IPS-11a (cell line): ENCODE data around the gene CTU2.

ENCODE experiments used
- H3K4me3 ChIP-seq: one replicate; pipeline ENCODE4 v1.5.1; 2013; ENCODE audit warnings: low read depth, low read length, control low read depth

CTU2 gene

DNA sequence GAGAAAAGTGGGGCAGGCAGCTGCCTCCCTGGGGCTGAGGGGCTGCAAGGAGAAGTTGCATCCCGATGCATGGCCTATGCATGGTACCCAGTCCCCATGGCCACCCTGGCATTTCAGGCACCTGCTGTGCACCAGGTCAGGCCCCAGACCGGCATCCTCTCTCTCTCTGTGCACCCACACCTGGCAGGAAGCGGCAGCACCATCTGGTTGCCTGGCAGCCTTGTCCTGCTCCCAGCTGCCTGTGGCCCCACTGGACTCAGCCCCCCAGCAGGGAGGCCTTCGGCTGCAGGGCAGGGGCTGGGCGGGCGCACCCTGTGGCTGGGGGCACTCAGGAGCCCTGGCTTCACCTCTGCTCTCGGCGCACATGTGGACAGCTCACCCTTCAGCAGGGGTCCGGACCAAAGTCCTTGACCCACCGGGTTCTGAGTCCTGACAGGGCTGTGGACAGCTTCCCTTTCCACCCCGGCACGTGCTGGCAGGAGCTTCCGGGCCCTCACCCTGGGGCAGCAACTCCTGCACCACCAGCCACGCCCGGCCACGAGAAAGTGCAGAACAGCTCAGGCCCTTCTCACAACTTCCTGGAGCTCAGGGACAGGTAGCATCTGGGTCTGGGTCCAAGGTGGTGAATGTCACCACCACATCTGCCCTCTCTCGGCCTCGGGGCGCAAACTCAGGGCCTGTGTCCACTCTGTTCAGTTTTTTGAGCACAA, 36.7 kb downstream of the CTU2 start:
- H3K4me3 ChIP-seq = no peak overlapping the region

DNA sequence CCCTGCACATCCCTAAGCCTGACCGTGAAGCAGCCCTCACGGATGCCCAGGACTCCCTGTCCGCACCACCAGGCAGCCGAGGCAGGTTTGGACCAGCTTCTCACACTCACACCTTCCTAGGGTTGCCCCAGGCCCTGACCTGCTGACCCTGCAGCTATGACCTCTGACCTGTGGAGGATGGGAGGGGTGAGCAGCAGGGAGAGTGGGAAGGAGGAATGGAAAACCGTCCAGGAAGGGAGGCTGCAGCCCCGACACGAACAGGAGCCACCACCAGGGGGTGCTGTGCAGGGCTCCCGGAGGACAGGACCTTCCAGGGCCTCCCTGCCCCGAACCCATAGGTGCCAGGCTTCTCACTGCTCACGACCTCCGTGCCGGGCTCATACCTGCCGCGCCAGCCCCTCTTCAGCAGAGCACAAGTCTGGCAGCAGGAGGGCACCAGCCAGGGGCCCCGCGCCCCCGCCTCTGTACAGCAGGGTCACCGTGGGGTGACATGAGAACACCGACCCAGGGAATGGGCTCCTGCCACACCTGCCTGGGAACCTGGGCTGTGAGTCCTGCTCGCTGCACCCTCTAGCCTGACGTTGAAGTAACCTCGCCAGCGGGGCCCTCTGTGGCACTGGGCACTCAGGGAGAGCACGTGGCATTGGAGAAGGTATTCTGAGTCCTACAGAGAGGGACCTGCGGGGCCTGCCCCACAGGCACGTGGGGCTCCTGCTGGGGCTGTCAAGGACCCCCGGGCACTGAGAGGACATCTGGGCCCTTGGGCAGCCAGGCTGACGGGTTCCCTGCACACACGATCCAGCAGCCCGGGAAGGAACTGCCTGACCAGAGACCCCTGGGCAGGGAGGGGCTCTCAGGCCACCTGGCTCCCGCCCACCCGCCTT, 37.6 kb downstream of the CTU2 start:
- no peak overlapping the region for H3K4me3 ChIP-seq

DNA sequence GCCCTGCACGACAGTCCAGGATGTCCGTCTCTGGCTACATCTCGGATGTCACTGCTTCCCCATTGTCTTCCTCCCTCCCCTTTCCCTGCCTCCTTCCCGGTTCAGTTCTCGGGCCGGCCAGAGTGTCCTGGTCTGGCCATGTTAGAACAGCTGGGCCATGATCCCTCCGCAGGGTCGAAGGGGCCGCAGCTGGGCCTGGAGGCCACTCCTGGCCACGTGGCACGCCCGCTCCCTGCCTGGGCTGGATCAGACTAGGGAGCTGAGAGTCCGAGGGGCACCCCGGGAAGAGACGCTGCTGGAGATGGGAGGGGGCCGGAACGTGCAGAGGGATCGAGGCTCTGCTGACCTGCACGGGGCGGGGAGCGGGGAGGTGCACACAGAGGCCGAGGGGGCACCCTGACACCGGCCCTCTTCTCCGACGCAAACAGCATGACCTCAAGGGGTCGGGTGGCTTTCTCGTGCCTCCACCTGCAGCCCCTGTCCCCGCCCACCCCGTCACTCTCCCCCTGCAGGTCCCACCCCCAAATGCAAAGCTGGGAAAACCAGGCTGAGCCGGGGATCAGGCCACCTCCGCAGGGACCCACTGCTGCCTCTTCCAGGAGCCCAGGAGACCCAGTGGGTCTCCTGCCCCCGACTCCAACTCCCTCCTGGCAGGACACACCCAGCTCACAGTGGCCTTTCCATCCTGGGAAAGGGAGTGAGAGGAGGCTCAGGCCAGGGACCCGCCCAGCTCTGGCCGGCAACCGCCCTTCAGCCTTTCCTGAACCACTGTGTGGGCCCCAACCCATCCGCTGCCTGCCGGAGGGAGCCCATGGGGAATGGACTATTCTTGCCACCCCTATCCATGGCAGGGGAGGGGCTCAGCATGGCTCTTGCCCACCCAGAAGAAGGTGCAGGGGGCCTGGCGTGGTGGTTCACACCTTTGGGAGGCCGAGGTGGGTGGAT, 38.5 kb downstream of the CTU2 start:
- no peak overlapping the region for H3K4me3 ChIP-seq

DNA sequence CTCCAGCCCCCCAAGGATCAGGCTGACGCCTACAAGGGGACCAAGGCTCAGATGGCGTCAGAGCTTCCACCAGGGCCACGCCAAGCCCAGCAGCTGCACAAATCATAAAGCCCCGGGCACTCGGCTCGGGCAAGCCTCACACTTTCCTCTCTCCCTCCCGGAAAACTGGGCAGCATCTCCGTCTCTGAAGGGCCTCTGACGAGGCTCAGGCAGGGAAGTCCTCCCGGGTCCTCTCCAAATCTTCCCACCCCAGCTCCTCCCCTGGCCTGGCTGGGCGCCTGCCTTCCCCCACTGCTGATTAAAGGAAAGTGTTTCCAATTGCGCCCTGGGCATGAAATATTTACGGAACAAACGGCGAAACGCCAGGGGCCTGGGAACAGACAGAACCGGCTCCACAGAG, 40.2 kb downstream of the CTU2 start:
- H3K4me3 ChIP-seq = no peak overlapping the region

DNA sequence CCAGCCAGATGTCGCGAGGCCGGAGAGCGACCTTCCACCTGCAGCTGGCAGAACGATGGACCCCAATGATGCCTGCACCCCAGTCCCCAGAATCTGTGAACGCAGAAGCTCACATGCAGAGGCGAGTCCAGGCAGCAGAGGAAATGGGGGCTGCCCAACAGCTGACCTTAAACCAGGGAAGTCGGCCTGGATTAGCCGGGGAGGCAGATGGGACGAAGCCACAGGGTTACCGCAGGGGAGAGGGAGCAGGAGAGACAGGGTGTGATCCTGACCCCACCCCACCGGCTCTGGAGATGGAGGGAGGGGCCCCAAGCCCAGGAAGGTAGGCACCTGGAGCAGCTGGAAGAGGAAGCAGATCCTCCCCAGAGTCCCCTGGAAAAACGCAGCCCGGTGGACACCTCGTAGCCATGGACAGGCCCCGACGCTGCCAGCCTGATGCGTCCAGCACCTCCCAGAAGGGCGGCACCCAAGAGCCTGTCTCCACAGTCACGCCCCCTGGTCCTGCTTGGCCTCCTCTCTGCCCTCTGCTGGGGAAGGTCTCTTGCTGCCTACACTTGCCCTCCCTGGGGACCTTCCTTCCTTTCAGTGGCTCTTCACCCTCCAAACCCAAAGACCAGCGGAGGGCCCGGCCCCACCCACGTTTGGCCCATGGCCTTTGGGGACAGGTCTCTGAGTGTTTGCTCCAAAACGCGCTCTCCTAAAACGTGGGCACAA, 41.4 kb downstream of the CTU2 start:
- H3K4me3 ChIP-seq = no peak overlapping the region

DNA sequence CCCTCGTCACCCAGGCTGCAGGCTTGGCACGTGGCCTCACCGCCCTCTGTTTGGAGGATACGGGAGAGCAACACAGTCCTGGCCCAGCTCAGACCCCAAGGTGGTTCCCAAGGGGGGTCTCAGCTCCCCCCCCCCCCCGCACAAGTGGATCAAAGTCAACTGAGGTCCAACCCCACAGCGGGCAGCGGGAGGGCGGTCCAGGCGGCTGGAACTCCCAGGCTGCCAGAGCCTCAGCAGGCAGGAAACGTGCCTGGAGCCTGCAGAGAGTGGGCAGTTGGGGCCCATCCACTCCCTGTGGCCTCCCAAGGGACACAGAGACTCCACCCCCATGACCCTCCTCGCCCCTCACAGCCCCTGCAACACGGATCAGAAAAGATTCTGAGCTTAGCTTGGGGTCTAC, 42.1 kb downstream of the CTU2 start:
- H3K4me3 ChIP-seq = no peak overlapping the region

DNA sequence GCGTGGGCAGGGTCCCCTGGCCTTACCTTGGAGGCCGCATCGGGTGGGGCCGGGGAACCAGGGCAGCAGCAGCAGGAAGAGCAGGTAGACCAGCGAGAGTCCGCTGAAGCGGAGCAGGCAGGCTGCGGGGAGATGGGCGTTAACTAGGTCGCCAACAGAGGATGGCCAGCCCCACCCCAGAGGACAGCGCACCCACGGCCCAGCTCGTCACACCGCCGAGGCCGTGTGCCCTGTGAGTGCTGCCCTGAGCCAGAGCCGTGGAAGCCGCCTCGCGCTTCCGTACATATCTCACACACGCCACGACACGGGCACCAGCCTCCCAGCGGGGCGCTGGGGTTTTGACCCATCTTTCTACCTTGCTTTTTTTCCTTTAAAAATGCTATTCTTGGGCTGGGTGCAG, 43.1 kb downstream of the CTU2 start:
- no peak overlapping the region for H3K4me3 ChIP-seq

DNA sequence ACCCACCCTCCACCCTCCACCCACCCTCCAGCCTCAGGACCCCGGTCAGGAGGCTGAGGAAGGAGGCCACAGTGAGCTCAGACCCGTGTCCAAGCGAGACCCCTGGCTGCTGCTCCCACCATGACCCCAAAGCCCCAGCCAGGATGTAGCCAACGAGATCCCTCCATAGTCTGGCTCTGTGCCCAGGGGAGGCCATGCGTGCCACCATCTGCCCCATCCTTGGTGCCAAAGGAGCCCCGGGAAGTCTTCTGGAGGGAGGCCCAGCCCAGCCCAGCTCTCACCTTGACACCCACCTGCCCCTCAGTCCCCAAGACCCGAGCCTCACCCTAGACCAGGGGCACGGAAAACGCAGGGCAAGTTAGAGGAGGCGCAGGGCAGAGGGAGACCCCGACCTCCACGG, 44.6 kb downstream of the CTU2 start:
- no peak overlapping the region for H3K4me3 ChIP-seq

DNA sequence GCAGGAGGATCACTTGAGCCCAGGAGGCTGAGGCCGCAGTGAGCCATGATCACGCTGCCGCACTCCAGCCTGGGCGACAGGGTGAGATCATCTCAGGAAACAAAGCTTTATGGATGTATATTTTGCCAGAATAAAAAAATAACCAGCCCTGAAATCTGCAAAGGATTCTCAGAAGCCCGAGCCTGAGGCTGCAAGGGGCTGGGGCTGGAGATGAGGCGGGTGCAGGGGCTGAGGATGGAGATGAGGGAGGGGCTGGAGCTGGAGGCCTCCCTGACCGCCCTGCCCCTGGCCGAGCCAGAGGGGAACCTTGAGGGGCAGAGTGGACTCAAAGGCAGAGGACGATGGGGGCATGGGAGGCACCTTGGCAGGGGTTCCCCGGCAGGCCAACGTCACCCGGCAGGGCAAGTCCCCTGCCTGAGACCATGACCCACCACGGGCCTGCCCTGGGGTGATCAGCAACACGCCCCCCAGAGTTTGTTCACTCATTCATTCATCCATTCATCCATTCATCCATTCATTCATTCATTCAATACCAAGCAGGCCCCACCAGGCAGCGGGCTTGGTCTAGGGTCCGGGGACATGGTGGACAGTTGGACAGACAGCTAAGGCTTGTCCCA, 46.2 kb downstream of the CTU2 start:
- no peak overlapping the region for H3K4me3 ChIP-seq

DNA sequence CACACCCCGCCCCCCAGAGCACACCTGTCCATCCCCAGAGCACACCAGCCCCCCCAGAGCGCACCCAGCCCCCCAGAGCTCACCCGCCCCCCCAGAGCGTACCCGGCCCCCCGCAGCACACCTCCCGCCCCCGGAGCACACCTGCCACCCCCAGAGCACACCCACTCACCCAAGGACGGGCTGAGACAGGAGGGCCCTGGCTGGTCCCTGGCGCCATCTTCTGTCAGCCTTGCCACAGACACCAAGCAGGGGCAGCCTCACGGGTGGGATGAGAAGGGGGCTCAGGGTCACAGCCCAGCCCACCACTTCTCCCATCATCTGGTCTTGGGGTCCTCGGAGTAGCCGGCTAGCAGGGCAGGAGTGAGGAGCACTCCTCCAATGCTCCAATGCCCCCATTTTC, 46.9 kb downstream of the CTU2 start:
- no peak overlapping the region for H3K4me3 ChIP-seq

DNA sequence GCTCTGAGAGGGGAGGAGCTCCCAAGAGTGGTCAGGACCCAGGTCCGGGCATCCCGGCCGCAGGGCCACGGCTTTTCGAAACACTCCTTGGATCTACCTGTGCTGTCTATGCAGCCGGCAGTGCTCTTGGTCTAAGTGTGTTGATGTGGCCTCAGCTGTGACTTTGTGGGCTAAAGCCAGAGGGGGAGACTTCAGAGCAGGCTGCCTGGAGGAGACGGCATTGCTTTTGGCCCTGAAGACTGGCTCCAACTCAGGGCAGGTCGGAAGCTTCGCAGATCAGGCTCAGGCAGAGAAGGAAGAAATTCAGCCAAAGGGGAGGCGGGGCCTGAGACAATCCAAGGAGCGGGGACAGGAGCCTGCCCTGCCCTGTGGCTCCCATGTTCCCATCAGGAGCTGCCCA, 47.3 kb downstream of the CTU2 start:
- no peak overlapping the region for H3K4me3 ChIP-seq

DNA sequence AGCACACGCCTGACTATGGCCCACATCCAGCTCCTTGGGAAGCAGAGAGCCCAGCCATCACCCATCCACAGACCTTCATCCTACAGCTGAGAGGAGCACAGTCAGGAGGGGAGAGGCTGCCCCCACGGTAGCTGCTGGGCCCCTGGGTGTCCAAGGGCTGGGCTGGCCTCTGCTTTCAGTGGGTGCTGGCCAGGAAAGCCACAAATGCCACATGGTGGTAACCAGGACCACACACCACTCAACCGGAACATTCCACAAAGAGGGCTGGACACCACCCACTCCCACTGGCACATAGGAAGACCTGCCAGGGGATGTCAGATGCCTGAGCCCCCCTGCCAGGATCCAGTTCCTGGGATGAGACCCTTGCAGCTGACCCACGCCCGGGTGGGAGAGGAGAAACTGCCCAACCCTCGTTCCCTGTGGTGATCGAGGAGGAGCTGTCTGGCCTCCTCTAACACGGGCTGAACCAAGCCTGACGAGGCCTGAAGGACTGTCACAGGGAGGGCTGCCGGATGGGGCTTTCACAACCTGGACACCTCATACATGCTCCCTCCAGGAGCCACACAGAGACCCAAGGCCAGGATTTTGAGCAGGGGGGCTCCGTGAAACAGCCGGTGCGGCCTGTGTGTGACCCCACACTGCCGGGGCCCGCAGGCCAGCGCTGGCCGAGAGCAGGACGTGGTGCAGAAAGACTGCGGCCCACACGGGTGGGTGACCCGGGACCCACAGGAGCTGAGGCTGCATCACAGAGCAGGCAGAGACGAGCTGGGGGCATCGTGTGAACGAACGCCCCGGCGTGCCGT, 48.0 kb downstream of the CTU2 start:
- H3K4me3 ChIP-seq = no peak overlapping the region

DNA sequence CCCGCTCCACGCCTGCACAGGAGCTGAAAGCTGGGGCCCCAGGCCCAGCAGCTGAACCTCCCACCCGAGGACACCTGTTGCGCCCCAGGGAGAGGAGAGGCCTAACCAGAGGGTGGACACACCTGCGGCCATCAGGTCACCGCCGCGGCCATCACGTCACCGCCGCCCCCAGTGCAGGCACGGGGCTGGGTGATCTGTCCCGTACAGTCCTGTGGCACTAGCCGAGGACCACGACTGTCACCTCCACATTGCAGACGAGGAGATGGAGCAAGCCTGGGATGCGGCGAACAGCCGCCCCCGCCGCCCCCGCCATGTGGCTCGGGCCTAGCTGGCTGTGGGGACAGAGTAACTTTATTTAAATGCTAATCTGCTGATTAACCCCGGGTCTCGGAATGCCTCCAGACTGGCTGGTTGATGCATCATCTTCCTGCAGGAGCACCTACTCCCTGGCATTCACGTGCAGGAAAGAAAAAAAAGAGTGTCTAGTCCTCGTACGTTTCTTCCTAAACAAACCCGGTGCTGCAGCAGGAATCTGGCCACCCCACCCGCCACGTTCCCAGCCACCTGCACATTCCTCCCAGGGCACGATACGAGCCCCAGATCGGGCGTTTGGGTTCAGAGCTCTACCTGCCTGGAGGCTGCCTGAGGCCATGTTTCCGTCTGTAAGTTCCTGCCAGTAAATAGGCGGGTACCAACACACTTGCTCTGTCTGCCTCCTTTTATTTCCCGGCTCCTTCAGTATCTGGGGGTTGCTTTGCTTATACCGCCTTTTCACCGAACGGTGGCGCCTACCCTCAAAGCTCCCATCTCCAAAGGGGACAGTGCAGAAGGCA, 48.8 kb downstream of the CTU2 start:
- H3K4me3 ChIP-seq = no peak overlapping the region

DNA sequence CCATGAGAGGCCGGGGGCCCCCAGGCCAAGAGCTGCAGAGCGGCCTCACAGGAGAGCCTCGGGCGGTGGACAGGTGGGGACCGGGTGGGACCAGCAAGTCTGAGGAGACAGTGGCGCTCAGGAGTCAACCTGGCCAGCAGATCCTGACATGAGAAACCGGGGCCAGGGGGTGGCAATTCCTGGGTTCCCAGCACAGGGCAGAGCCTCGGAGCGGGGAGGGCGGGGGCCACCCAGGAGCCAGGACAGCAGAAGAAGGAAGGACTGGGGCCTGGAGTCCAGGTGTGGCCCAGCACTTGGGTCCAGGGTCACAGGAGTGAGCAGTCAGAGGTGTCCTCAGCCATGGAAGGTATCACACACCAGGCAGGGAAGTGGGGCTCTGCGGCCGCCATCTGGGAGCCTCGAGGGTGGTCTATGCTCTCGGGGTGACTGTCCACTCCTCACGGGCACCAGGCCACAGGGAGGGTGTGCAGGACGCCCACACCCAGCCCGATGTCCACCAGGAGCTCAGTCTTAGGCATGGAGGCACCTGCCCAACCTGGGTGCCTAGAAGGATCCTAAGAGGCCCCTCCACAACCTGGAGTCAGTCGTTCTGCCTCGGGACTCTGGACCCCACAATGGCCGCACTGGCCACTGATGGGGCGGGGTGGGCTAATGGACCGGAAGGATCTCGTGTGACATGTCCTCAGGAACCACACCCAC, 49.6 kb downstream of the CTU2 start:
- no peak overlapping the region for H3K4me3 ChIP-seq

DNA sequence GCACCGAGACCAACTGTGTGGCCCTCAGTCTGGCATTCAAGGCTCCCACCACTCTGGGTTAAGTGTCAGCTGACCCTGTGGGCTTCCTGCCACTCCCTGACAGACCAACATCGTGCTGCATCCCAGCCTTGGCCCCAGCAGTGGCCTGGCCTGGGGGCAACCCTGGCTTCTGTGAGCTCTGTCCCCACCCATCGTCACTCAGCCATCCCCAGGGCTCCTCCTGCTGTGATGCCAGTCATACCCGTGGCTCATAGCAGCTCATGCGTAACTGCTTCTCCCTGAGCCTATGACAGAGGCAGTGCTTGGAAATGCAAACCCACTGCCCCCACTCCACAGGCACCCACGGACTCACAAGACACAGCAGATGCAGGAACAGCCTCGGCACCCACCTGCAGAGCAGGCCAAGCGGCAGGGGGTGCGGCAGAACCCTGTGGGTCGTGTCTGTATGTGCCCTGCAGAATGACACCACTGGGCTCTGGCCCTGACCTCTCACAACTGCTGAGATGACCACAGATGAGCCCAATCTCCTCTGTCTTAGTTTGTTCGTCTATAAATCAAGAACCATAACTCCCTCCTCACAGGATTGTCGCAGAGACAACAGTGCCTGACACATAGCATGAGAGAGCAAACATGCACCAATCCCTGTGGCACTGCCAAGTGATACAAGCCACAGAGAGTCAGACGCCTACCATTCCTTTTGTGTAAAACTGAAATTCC, 52.1 kb downstream of the CTU2 start:
- no peak overlapping the region for H3K4me3 ChIP-seq

DNA sequence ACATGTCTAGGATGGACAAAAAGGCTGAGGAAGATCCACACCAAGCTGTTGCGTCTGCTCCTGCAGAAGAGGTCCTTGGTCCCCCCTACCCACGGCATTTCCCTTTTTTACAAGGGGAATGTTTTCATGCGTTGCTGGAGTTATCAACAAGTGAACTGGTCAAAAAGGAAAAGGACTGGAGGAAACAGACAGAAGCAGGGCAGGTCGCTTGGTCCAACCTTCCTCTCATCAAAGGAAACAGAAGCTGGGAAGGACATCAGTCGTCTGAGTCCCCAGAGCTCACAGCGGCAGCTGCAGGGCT, 52.6 kb downstream of the CTU2 start:
- no peak overlapping the region for H3K4me3 ChIP-seq

DNA sequence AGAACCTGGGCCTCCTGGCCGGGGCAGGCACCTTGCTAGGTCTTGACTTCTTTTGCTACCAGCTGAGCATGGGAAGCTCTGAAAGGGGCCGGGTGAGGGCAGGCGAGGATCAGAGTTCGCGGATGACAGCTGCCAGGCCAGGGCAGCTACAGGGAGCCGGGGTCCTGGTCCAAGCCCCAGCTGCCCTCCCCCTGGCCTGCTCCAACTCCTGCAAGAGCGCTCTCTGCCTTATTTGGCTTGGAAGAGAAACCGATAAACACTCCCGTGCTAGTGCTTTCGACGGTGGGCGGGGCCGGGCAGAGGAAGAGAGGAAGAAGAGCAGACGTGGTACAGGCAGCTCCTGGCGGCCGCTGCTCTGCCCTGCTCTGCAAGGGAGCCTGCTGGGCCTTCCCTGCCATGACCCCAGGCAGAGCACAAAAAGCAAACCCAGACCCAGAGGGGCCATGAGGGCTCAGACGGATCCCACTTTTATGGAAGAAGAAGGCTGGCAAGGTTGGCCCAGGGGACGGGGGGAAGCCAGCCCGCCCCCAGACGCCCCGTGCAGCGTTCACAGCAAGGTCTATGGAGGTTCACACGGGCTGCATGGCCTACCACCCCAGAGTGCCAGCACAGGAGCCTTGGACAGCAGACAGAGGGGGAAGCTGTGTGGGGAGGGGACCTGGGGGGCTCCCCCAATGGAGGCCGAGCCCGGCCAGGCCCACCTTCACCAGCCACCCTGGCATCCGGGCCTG, 53.1 kb downstream of the CTU2 start:
- H3K4me3 ChIP-seq = no peak overlapping the region
